Ovary (tissue), 9 donors: Measurements from ENCODE around the gene IGFL4. TPM values are rescaled to one million over a fixed set of nuclear protein-coding genes. Genes with fewer than 3 reads are reported as not detected.
A peak's percentile ranks its signal among the peaks of the same experiment; 100 is the strongest.

ENCODE experiments used
- DNase-seq, 5 donors: peaks; one replicate each; pipeline ENCODE4 v3.0.0-alpha.2; 2019 to 2020
- H3K27ac ChIP-seq, 2 donors: fragments of 200-600 bp; one replicate each; pipeline versions ENCODE4 v1.5.1 to v1.8.0; 2019 to 2022
- H3K27me3 ChIP-seq: fragments of 200-600 bp; one replicate; pipeline ENCODE4 v1.8.0; 2022
- H3K36me3 ChIP-seq: fragments of 200-600 bp; sonication (generic); one replicate; pipeline ENCODE4 v1.5.1; 2019
- H3K4me1 ChIP-seq: one replicate; pipeline ENCODE4 v1.8.1; 2013; ENCODE audit warnings: mild to moderate bottlenecking, moderate library complexity; ENCODE audit not compliant: insufficient read depth
- H3K4me3 ChIP-seq: fragments of 200-600 bp; sonication (generic); one replicate; pipeline ENCODE4 v1.5.1; 2017
- H3K9me3 ChIP-seq, 2 donors: fragments of 200-600 bp in 1 of 2; sonication (generic) in 1 of 2; one replicate each; pipeline versions ENCODE4 v1.5.1 to v1.8.1; 2013 to 2019; ENCODE audit warnings: mild to moderate bottlenecking in 1 of 2, moderate library complexity in 1 of 2
- CTCF ChIP-seq, 3 donors: fragments of 450-650 bp in 2 of 3; fragments of 200-600 bp in 1 of 3; IDR thresholded peaks; one replicate each; pipeline versions ENCODE4 v1.5.1 to v1.8.0; 2016 to 2022; ENCODE audit warnings: antibody characterized with exemption in 3 of 3, mild to moderate bottlenecking in 1 of 3
- EP300 ChIP-seq: sonication (generic); formaldehyde crosslinking; IDR thresholded peaks from one replicate; pipeline ENCODE4 v1.6.1; 2017; ENCODE audit warnings: antibody characterized with exemption
- POLR2A ChIP-seq: fragments of 450-650 bp; IDR thresholded peaks from one replicate; pipeline ENCODE4 v1.6.1; 2017; ENCODE audit warnings: antibody characterized with exemption, mild to moderate bottlenecking, moderate library complexity
- WGBS, 3 donors: extraction: QIAGEN DNeasy Blood & Tissue Kit in 1 of 3; methylation state at CpG; one replicate each; pipeline versions ENCODE4 v1.1.5 to v1.1.7; 2013 to 2017; 5-methylcytosine and 5-hydroxymethylcytosine counted together
- intact Hi-C, 4 donors: fragments of 100-400 bp; cut with DNase I; formaldehyde crosslinking; loops; one replicate each; pipeline versions ENCODE4 v1.11.0 to v1.15.1; 2022 to 2023
- polyA plus RNA-seq, 2 donors: library from polyadenylated mRNA; stranded (reverse); fragments of 200-250 nt in 1 of 2; fragments of 350-450 nt in 1 of 2; fragmentation: Illumina TruSeq in 1 of 2; extraction: RNeasy Lipid Tissue Mini Kit (QIAGEN cat#74804) in 1 of 2; gene quantifications; one replicate each; pipeline ENCODE4 v1.2.3, GENCODE V29; 2013 to 2014
- total RNA-seq, 7 donors: library from RNA; depleted of rRNA in 2 of 7; stranded (reverse); fragments of >200 nt in 2 of 7; fragmentation: NEBNext Ultra II Directional in 3 of 7; extraction: Animal tissue kit (Norgen Biotek cat#: 25700) in 3 of 7; gene quantifications; one replicate each; pipeline versions ENCODE4 v1.1.0 to v1.2.4, GENCODE V29; 2016 to 2023
- donor health status: DM: no; HTN: no; CAD: no; lungs with moderate emphysema.
- donor health status: DM: no; HTN: no; CAD: no.
- donor health status: Bipolar disorder and iron deficiency.
- donor health status: DM: yes; HTN: yes; CAD: no.
- donor health status: DM: no; HTN: no; CAD: no.
- donor health status: DM: yes; HTN: yes; CAD: no.

IGFL4 gene
- total and polyA plus RNA-seq, 9 donors: not detected

- no peaks in the 10 kb centered on the region for H3K9me3 ChIP-seq
- peaks cover 6% of the 10 kb centered on the region for H3K4me1 ChIP-seq
- intact Hi-C loops: loop anchor here in 1 of 4 donors (10.0 kb wide), 1 partner anchor 85 kb away; the partner anchor contains the start of gene NANOS2
- DNase-seq: peak in 2 of 5 donors; percentile 39 to 42
- H3K4me3 ChIP-seq: no peak overlapping the region
- H3K27ac ChIP-seq: no peak overlapping the region
- H3K27me3 ChIP-seq: no peaks in the 10 kb centered on the region
- 11 to 20% (median 13%) methylated on average over 14 of the region's 14 CpGs for WGBS, 3 donors
- H3K36me3 ChIP-seq: no peaks in the 10 kb centered on the region
- no peak for TF ChIP-seq POLR2A
- TF ChIP-seq CTCF (IDR thresholded peaks at IDR 0.05): no peak
- no peak for TF ChIP-seq EP300
Measured at GRCh38 chr19:45999653-46000121, 41.1 kb downstream of the IGFL4 start.

GRCh38 chr19:45998834-45999233, 42.0 kb downstream of the IGFL4 start:
- Histone ChIP-seq H3K4me3 (no peak overlapping the region), H3K4me1 (peaks cover 6% of the 10 kb centered on the region), H3K27ac (no peak overlapping the region), H3K36me3 (no peaks in the 10 kb centered on the region), H3K9me3 (no peaks in the 10 kb centered on the region), H3K27me3 (no peaks in the 10 kb centered on the region)
- no peak for TF ChIP-seq CTCF (IDR thresholded peaks at IDR 0.05)
- DNase-seq: no peak
- intact Hi-C loops: no loop called here
- 92 to 97% (median 95%) methylated on average over 4 of the region's 4 CpGs for WGBS, 3 donors

- H3K4me3 ChIP-seq: no peak overlapping the region
- H3K9me3 ChIP-seq: no peaks in the 10 kb centered on the region
- no peaks in the 10 kb centered on the region for H3K27me3 ChIP-seq
- no peak overlapping the region for H3K27ac ChIP-seq
- peaks cover 6% of the 10 kb centered on the region for H3K4me1 ChIP-seq
- no peaks in the 10 kb centered on the region for H3K36me3 ChIP-seq
- no peak for DNase-seq
- TF ChIP-seq EP300 (no peak), POLR2A (no peak), CTCF (IDR thresholded peaks at IDR 0.05) (no peak)
- 83 to 92% (median 83%) methylated on average over 8 of the region's 8 CpGs for WGBS, 3 donors
- intact Hi-C loops: no loop called here
Measured at GRCh38 chr19:45996933-45997332, 43.9 kb downstream of the IGFL4 start.

GRCh38 chr19:45995715-45996385, 45.0 kb downstream of the IGFL4 start:
- DNase-seq: no peak
- intact Hi-C loops: no loop called here
- no peak for TF ChIP-seq CTCF (IDR thresholded peaks at IDR 0.05)
- no peak for TF ChIP-seq EP300
- no peak for TF ChIP-seq POLR2A
- Histone ChIP-seq H3K27me3 (no peaks in the 10 kb centered on the region), H3K27ac (no peak overlapping the region), H3K4me1 (peaks cover 5% of the 10 kb centered on the region), H3K4me3 (peak overlapping the region; percentile 77), H3K9me3 (no peaks in the 10 kb centered on the region), H3K36me3 (no peaks in the 10 kb centered on the region)
- 7 to 8% (median 7%) methylated on average over 13 of the region's 13 CpGs for WGBS, 3 donors
